K562 (cell line): ENCODE results near the gene ST6GAL1. TPM values are rescaled to one million over a fixed set of nuclear protein-coding genes. Genes with fewer than 3 reads are reported as not detected.

Source experiments
- ATAC-seq: fragments of 200-7000 bp; cut with Tn5 transposase; 3 replicates; pipeline ENCODE4 v1.9.1; 2020; ENCODE audit warnings: moderate library complexity
- BruUV-seq: library from RNA; stranded (reverse); fragments of 400-500 nt; replicated peaks from 2 replicates; lab custom pipeline; 2021; lab: Mats Ljungman, UMichigan
- CTCF ChIA-PET: fragments of 300-600 bp; formaldehyde crosslinking; extraction: SDS; loops from one replicate; lab custom pipeline; 2021; ENCODE audit warnings: low intra/inter-chr PET ratio; lab: Yijun Ruan, JAX
- POLR2A ChIA-PET: fragments of 300-600, 350-650 bp; sonication (Branson Sonifier 250); formaldehyde crosslinking; extraction: SDS; loops from one replicate; lab custom pipeline; 2021; ENCODE audit warnings: antibody characterized with exemption, inconsistent platforms; lab: Yijun Ruan, JAX
- DNase-seq, 4 experiments: peaks; one replicate each; pipeline versions ENCODE4 v3.0.0 to v3.0.0-alpha.2; 2011 to 2018; ENCODE audit warnings: low spot score in 3 of 4, mixed read lengths in 3 of 4; ENCODE audit errors: extremely low read depth in 1 of 4
- FAIRE-seq: peaks from 2 replicates; lab custom pipeline; 2011; peaks lifted over from hg19 to GRCh38; lab: Jason Lieb, UNC
- H2AFZ ChIP-seq: 2 replicates; pipeline ENCODE4 v1.6.0; 2011; ENCODE audit warnings: low read depth, low read length, control low read depth, inconsistent platforms
- H3K27ac ChIP-seq: fragments of 200-600 bp; 3 replicates; pipeline ENCODE4 v1.8.0; 2011; ENCODE audit warnings: low read depth, mild to moderate bottlenecking, control low read depth, inconsistent platforms, low read length, moderate library complexity, mixed read lengths; ENCODE audit errors: extremely low read depth
- H3K27me3 ChIP-seq, 2 experiments: fragments of 300-600 bp in 1 of 2; 2 replicates in 1 of 2; 3 replicates in 1 of 2; pipeline versions ENCODE4 v1.6.0 to v1.8.0; 2011; ENCODE audit warnings: inconsistent platforms in 2 of 2, low read length in 2 of 2, mild to moderate bottlenecking in 1 of 2, mixed read lengths in 1 of 2, moderate library complexity in 1 of 2; ENCODE audit not compliant: control insufficient read depth in 2 of 2, insufficient read depth in 2 of 2
- H3K36me3 ChIP-seq: fragments of 300-600 bp; 3 replicates; pipeline ENCODE4 v1.8.0; 2011; ENCODE audit warnings: mild to moderate bottlenecking, low read length, inconsistent platforms; ENCODE audit not compliant: control insufficient read depth, insufficient read depth
- H3K4me1 ChIP-seq, 2 experiments: fragments of 200-600 bp in 1 of 2; replicated peaks in 1 of 2; 2 replicates in 1 of 2; 3 replicates in 1 of 2; pipeline versions ENCODE4 v1.5.1 to v1.8.0; 2011; ENCODE audit warnings: inconsistent platforms in 2 of 2, low read length in 2 of 2, mild to moderate bottlenecking in 1 of 2, mixed read lengths in 1 of 2, moderate library complexity in 1 of 2; ENCODE audit not compliant: control insufficient read depth in 2 of 2, insufficient read depth in 2 of 2
- H3K4me2 ChIP-seq: 2 replicates; pipeline ENCODE4 v1.6.1; 2011; ENCODE audit warnings: low read length, control low read depth, inconsistent platforms, mixed read lengths; ENCODE audit not compliant: insufficient read depth
- H3K4me3 ChIP-seq: fragments of 200-600 bp; sonication (generic), shearing (Covaris generic); 2 replicates; pipeline ENCODE4 v1.5.1; 2016; ENCODE audit warnings: control low read depth, inconsistent platforms
- H3K79me2 ChIP-seq: fragments of 200-600 bp; 3 replicates; pipeline ENCODE4 v1.8.0; 2011; ENCODE audit warnings: low read length, inconsistent platforms; ENCODE audit not compliant: control insufficient read depth, insufficient read depth
- H3K9ac ChIP-seq, 2 experiments: 2 replicates each; pipeline versions ENCODE4 v1.6.0 to v1.6.1; 2011; ENCODE audit warnings: low read depth in 2 of 2, low read length in 2 of 2, control low read depth in 1 of 2, inconsistent platforms in 1 of 2, mild to moderate bottlenecking in 1 of 2, mixed read lengths in 1 of 2; ENCODE audit not compliant: insufficient read depth in 1 of 2
- H3K9me1 ChIP-seq: one replicate; pipeline ENCODE4 v1.6.0; 2011; ENCODE audit warnings: inconsistent platforms, mild to moderate bottlenecking, low read length, moderate library complexity; ENCODE audit not compliant: control insufficient read depth, insufficient read depth
- H3K9me3 ChIP-seq: replicated peaks from 2 replicates; pipeline ENCODE4 v1.5.1; 2011; ENCODE audit warnings: low read depth, low read length, inconsistent platforms; ENCODE audit not compliant: control insufficient read depth, insufficient read depth
- H4K20me1 ChIP-seq: replicated peaks from 2 replicates; pipeline ENCODE4 v1.6.1; 2011; ENCODE audit warnings: low read length, inconsistent platforms, mixed read lengths; ENCODE audit not compliant: control insufficient read depth, insufficient read depth
- E2F8 ChIP-seq: fragments of 450-650 bp; IDR thresholded peaks from 2 replicates; pipeline ENCODE4 v1.7.1; 2018; ENCODE audit warnings: mild to moderate bottlenecking, low read depth; ENCODE audit not compliant: partially characterized antibody
- NEUROD1 ChIP-seq: fragments of 150-350 bp; IDR thresholded peaks from 2 replicates; pipeline ENCODE4 v1.6.1; 2014; ENCODE audit warnings: borderline replicate concordance, low read length, low read depth; ENCODE audit not compliant: partially characterized antibody
- POLR3A ChIP-seq: IDR thresholded peaks from 2 replicates; pipeline ENCODE4 v1.6.1; 2011; ENCODE audit warnings: borderline replicate concordance, mild to moderate bottlenecking, moderate library complexity; ENCODE audit not compliant: insufficient read length, insufficient read depth; ENCODE audit errors: extremely low read depth
- PRDM10 ChIP-seq: fragments of 450-650 bp; IDR thresholded peaks from 2 replicates; pipeline ENCODE4 v1.6.1; 2018; ENCODE audit not compliant: partially characterized antibody
- RFX7 ChIP-seq: fragments of 250-450 bp; sonication (Bioruptor Pico); IDR thresholded peaks from 2 replicates; pipeline ENCODE4 v1.5.1; 2021; ENCODE audit warnings: mild to moderate bottlenecking
- ZBTB26 ChIP-seq: fragments of 450-650 bp; formaldehyde crosslinking; IDR thresholded peaks from 2 replicates; pipeline ENCODE4 v1.4.0; 2022; ENCODE audit warnings: missing genetic modification characterization
- ZNF316 ChIP-seq: fragments of 450-650 bp; IDR thresholded peaks from 2 replicates; pipeline ENCODE4 v1.6.1; 2016
- WGBS: fragments of 100-300 bp; shearing (Covaris generic); methylation state at CpG from one replicate; pipeline ENCODE4 v1.1.6; 2016; ENCODE audit warnings: low coverage, mixed read lengths; ENCODE audit not compliant: insufficient coverage; ENCODE audit errors: missing lambda C conversion rate; 5-methylcytosine and 5-hydroxymethylcytosine counted together
- in situ Hi-C: fragments of 300-500 bp; cut with MboI; formaldehyde crosslinking; loops from 4 replicates; pipeline ENCODE4 v1.15.0; 2018; ENCODE audit warnings: inconsistent platforms, mixed read lengths
- intact Hi-C: fragments of 100-400 bp; cut with micrococcal nuclease; formaldehyde crosslinking; loops from 2 replicates; pipeline ENCODE4 v1.14.2; 2022
- polyA plus RNA-seq, 8 experiments: library from polyadenylated mRNA; depleted of rRNA in 4 of 8; stranded (reverse) in 5 of 8; unstranded in 3 of 8; fragments of >200 nt; fragmentation: Nextera tagmentation in 2 of 8; fragmentation: Illumina TruSeq in 1 of 8; extraction: Ambion mirVana in 2 of 8; extraction: Trizol in 1 of 8; gene quantifications; 2 replicates each; pipeline versions ENCODE4 v1.2.1 to v1.2.3, GENCODE V29; 2011 to 2014; ENCODE audit warnings: inconsistent platforms in 1 of 8, missing spikeins in 1 of 8
- total RNA-seq, 7 experiments: library from RNA; depleted of rRNA in 6 of 7; stranded (reverse); fragments of >200 nt in 6 of 7; fragmentation: Illumina TruSeq in 2 of 7; extraction: Trizol in 2 of 7; gene quantifications; 2 replicates each; pipeline versions ENCODE4 v1.2.1 to v1.2.3, GENCODE V29; 2011 to 2021; ENCODE audit warnings: low replicate concordance in 1 of 7
- TF ChIP-seq, protein P1 (sequence below): IDR thresholded peaks from 2 replicates; pipeline ENCODE4 v1.6.1; 2014; ENCODE audit warnings: antibody characterized with exemption

Gene ST6GAL1
- total and polyA plus RNA-seq, 9 of the 15 experiments (the other 6 are each of a cell fraction or from before 2014, with no cell fraction given) = 31.9 to 145 (median 71.0) TPM

- Histone ChIP-seq H3K27me3 (no peaks in the 10 kb centered on the region), H3K4me3 (no peak overlapping the region), H3K36me3 (no peaks in the 10 kb centered on the region), H3K27ac (no peak overlapping the region), H3K4me1 (no peaks in the 10 kb centered on the region), H3K9me1 (no peaks in the 10 kb centered on the region), H3K79me2 (no peaks in the 10 kb centered on the region), H3K9me3 (no peaks in the 10 kb centered on the region), H3K4me2 (no peak overlapping the region), H2AFZ (no peak overlapping the region), H4K20me1 (no peaks in the 10 kb centered on the region), H3K9ac (no peak overlapping the region)
- 16% methylated on average over 2 of the region's 2 CpGs for WGBS
- intact Hi-C loops (no loop called here), in situ Hi-C loops (no loop called here)
- ChIA-PET CTCF (no interaction called here), POLR2A (interaction anchor here (1.0 kb wide), 2 partner anchors 12 to 27 kb away, joined by 5 read pairs; no protein-coding TSS in a partner anchor)
- TF ChIP-seq ZNF316 (no peak), NEUROD1 (no peak), POLR3A (no peak), RFX7 (CRISPR knock-in tag) (no peak), ZBTB26 (CRISPR knock-in tag) (no peak), PRDM10 (peak; percentile 84), E2F8 (no peak)
- TF ChIP-seq, protein P1, sequence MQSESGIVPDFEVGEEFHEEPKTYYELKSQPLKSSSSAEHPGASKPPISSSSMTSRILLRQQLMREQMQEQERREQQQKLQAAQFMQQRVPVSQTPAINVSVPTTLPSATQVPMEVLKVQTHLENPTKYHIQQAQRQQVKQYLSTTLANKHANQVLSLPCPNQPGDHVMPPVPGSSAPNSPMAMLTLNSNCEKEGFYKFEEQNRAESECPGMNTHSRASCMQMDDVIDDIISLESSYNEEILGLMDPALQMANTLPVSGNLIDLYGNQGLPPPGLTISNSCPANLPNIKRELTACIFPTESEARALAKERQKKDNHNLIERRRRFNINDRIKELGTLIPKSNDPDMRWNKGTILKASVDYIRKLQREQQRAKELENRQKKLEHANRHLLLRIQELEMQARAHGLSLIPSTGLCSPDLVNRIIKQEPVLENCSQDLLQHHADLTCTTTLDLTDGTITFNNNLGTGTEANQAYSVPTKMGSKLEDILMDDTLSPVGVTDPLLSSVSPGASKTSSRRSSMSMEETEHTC = no peak
- no TSS peak for BruUV-seq
- DNase-seq = no peak
- no peak for ATAC-seq
- FAIRE-seq = no peak
Measured at GRCh38 chr3:187084580-187084979, 154.3 kb downstream of the ST6GAL1 start.
